Stimulated activated CD4-positive, alpha-beta T cell treated with anti-CD3 and anti-CD28 coated beads, Interleukin-12 subunit alpha, Interleukin-12 subunit beta, amount 100 ng/mL, for 24 hours (primary cell): ENCODE data around the gene SMOC2.

Source experiments
- DNase-seq, 2 experiments: peaks; one replicate each; pipeline ENCODE4 v3.0.0-alpha.2; 2020; ENCODE audit warnings: low read depth in 2 of 2

The SMOC2 gene

DNA sequence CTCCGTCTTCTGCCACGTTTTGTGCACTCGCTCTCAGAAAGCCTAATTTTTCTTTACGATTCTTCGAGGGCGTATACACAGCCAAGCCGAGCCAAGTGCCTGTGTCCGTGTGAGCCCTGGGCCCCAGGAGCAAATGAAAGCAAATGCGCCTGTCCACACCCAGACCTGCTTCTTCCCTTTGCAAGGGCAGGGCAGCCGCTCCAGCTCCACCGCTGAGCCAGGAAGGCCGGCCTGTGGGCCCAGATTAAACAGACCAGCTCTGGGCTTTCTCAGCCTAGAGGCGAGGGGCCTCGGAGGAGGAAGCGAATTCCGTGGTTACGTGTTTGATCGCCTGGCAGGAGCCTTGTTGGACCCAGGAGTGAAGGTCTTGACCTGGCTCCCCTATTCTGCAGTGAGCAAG, 184.6 kb downstream of the SMOC2 start:
- no peak for DNase-seq

DNA sequence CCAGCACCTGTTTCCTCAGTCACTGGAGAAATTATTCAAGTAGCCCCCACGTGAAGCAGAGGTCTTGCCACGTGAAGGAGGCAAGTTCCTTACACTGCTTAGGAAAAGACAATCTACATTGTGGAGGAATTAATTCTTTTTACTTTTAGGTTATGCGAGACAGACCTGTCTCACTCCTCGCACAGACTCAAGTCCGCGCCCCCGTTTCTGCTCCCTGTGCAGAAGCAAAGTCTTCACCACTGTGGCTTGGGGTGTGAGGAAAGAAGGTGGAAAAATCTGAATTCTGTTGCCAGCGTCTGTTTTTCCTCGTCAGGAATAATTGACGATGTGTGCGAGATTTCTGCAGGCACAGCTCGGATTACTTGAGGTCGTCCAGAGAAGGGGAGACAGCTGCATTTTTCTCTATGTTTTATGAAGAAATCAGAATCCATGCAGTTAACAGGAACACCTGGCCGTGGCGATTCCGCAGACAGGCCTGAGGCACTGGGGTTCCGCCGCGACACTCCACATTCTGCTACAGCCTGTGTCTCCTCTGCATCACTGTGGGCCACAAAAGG, 185.1 kb downstream of the SMOC2 start:
- no peak for DNase-seq

- DNase-seq: no peak
Measured at GRCh38 chr6:168627506-168628175, 186.7 kb downstream of the SMOC2 start.

- no peak for DNase-seq
Measured at GRCh38 chr6:168628176-168628553, 187.2 kb downstream of the SMOC2 start.

DNA sequence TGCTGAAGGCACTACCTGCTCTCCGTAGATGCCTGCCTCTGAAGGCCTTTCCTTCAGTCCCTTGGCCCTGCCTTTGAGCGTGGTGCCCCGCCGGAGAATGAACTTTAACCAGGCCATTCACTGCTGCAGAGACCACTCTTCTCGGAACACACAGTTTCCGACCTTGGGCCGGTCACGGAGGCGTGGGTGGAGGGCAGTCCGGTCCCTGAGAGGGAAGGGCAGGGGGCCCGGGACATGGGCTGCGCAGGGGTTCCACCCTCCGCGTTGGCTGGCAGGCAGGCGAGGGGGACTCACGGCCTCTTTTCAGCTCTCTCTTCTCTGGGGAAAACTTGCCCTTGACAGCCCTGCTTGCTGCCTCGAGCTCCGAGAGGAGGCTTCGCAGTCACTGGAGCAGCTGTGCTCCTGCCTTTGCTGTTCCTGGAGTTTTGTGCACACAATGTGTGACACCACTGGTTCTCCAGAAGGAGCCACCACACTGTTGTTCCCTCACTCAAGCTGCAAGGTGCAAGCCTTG, 187.8 kb downstream of the SMOC2 start:
- DNase-seq: no peak

GRCh38 chr6:168631564-168631963, 190.6 kb downstream of the SMOC2 start:
- DNase-seq: no peak

- DNase-seq: no peak
Measured at GRCh38 chr6:168632694-168633093, 191.7 kb downstream of the SMOC2 start.

DNA sequence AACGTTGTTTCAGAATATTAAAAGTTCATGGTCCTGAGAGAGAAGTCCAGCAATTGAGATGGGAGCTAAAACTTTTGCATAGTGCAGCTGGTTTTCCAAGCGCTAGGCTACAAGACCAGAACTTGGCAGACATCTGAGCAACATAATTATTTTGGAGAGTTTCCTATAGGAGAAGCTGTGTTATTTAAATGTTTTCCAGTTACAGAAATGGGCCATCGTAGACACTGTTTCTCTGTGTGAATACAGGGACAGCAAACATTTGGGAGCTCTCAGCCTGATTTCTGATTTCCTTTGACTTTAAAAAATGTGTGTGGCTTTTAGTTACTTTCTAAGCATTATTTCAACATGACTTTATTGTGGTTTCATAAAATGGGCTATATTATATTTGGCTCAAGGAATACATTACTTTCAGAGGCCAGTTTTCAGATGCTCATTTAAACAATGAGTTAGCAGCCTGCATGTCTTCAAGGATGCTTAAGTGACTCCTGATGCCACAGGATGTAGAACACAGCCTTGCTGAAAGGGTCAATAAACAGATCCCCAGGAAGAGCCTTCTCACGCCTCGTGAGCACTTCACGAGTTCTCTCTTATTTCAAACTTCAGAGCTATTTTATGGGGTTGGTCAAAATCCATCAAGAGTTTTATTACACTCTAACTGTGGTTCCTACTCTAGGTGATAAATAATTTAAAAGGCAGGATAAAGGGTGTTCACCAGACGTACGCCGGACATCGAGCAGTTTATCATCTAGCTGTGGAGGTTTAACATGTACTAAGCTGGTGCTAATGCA, 193.8 kb downstream of the SMOC2 start:
- no peak for DNase-seq

GRCh38 chr6:168636147-168637004, 195.4 kb downstream of the SMOC2 start:
- DNase-seq: no peak

DNA sequence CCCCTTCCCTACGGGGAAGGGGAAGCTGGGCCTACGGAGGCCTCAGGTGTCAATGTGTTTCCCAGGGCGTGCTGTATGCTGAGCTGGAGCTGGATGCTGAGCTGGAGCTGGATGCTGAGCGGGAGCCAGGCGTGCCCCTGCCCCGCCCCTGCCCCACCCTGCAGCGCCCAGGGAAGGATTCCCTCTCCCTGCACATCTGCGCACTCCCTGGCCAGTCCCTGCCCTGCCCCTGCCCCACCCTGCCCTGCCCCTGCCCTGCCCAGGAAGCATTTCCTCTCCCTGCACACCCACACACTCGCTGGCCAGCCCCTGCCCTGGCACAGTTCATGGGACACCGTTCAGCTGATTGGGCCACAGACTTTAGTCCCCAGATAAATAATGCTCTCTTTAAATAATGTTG, 196.8 kb downstream of the SMOC2 start:
- DNase-seq: no peak

- DNase-seq: no peak
Measured at GRCh38 chr6:168638468-168639271, 197.7 kb downstream of the SMOC2 start.

DNA sequence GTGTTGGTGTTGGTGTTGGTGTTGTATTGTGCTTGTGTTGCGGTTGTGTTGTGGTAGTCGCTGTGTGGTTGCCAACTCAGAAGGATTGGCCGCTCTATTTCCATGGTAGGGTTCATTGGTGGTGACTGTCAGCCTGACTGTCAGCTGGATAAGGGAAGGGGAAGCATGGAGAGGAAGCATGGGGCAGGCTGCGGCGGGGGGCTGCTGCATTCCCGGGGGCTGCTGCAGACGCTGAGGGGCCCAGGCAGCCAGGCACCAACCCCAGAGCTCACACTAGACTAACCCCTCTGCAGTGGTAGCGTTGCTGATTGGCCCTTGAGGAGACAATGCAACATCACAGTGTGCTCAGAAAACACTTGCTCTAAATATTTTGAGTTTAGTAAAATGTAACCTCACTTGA, 199.2 kb downstream of the SMOC2 start:
- DNase-seq: no peak

GRCh38 chr6:168640768-168641167, 199.8 kb downstream of the SMOC2 start:
- no peak for DNase-seq

GRCh38 chr6:168641446-168641845, 200.5 kb downstream of the SMOC2 start:
- no peak for DNase-seq

GRCh38 chr6:168643401-168643800, 202.4 kb downstream of the SMOC2 start:
- no peak for DNase-seq

- DNase-seq: no peak
Measured at GRCh38 chr6:168645326-168645725, 204.3 kb downstream of the SMOC2 start.

GRCh38 chr6:168647271-168647670, 206.3 kb downstream of the SMOC2 start:
- no peak for DNase-seq

DNA sequence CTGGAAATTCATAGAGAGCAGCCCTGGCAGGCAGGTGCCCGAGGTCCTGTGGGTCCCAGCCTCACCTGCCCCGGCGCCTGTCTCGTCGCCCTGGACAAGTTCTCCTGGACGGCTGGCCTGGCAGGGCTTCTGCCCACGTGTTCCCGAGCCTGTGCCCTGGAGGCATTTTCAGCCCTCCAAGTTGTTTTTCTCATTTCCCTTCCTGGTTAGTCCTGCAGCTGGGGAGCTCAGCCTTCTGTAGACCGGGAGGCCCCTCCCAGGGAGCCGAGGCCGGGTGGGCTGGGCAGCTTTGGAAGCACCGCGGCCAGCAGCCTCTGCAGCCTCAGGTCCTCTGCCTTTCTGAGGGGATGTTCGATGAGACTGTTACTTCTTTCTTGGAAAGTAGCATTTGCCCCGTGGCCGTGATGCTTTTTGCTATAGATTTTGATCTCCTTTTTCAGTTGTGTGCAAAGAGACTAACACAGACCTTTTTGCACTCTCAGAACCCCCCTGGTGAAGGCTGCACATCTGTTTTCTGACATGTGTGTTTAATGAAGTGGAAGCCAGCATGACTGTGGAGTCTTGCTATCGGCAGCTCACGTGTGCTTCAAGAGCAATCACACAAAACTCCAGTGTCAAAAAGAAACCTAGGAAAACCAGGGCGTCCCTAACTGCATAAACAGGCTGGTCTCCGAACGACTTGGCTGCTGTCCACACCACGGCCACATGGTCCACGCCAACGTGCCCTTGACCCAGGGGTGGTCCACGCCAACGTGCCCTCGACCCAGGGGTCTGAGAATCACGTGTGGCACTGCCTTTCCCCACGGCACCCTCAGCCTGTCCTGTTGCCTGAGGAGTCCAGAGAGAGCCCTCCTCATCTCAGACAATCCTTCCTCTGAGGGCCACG, 207.5 kb downstream of the SMOC2 start:
- DNase-seq: no peak

DNA sequence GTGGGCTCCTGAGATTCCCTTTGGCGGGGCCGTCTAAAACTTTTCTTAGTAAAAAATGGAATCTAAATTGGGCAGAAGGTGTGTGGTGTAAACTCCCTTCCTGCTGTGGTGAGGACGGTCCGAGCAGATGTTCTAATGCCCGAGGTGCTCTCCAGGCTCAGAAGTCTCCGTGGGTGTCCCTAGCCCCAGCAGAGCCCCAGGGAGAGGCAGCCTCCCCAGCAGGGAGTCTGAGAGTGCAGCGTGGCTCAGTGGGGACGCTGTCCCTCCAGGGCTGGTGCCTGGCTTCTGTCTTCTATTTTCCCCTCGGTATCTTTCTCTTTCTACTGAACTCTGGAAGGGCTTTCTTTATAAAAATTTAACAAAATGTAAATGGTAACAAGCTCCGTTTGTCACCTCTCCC, 208.2 kb downstream of the SMOC2 start:
- DNase-seq: no peak

- DNase-seq: no peak
Measured at GRCh38 chr6:168650671-168651111, 209.7 kb downstream of the SMOC2 start.
